Lower leg skin (tissue), 3 donors: Measurements from ENCODE around the gene SLC47A2.

Experiments
- CTCF ChIP-seq, 3 donors: fragments of 450-650 bp; IDR thresholded peaks; one replicate each; pipeline ENCODE4 v1.5.1; 2016; ENCODE audit warnings: antibody characterized with exemption in 3 of 3, mild to moderate bottlenecking in 3 of 3, moderate library complexity in 2 of 3
- POLR2A ChIP-seq, 2 donors: fragments of 450-650 bp; IDR thresholded peaks; one replicate each; pipeline ENCODE4 v1.6.1; 2016 to 2017; ENCODE audit warnings: antibody characterized with exemption in 2 of 2, mild to moderate bottlenecking in 1 of 2, moderate library complexity in 1 of 2

GRCh38 chr17:19720631-19721426, 4.4 kb upstream of the SLC47A2 start:
- TF ChIP-seq CTCF (IDR thresholded peaks at IDR 0.05) = no peak
- no peak for TF ChIP-seq POLR2A (IDR thresholded peaks at IDR 0.05)
